Small intestine (tissue), 7 donors: ENCODE data around the gene BCL6B. TPM values are rescaled to one million over a fixed set of nuclear protein-coding genes. Genes with fewer than 3 reads are reported as not detected.

Experiments used
- DNase-seq, 2 donors: peaks; one replicate each; pipeline versions ENCODE4 v3.0.0 to v3.0.0-alpha.2; 2013
- FAIRE-seq: peaks from 2 replicates; lab custom pipeline; 2012; peaks lifted over from hg19 to GRCh38; lab: Jason Lieb, UNC
- H3K27ac ChIP-seq, 3 donors: one replicate each; pipeline ENCODE4 v1.5.1; 2013; ENCODE audit warnings: low read length in 2 of 3, mild to moderate bottlenecking in 2 of 3, control low read depth in 1 of 3, inconsistent platforms in 1 of 3, low read depth in 1 of 3, moderate library complexity in 1 of 3
- H3K27me3 ChIP-seq, 3 donors: one replicate each; pipeline ENCODE4 v1.6.1; 2013; ENCODE audit warnings: low read length in 3 of 3, inconsistent platforms in 1 of 3; ENCODE audit not compliant: control insufficient read depth in 3 of 3, insufficient read depth in 3 of 3
- H3K36me3 ChIP-seq, 3 donors: one replicate each; pipeline ENCODE4 v1.6.1; 2013; ENCODE audit warnings: low read length in 3 of 3, inconsistent platforms in 1 of 3, low read depth in 1 of 3, mild to moderate bottlenecking in 1 of 3, moderate library complexity in 1 of 3; ENCODE audit not compliant: control insufficient read depth in 3 of 3, insufficient read depth in 2 of 3
- H3K4me1 ChIP-seq, 3 donors: one replicate each; pipeline ENCODE4 v1.6.1; 2013; ENCODE audit warnings: low read length in 2 of 3, inconsistent platforms in 1 of 3, low read depth in 1 of 3, mild to moderate bottlenecking in 1 of 3, moderate library complexity in 1 of 3; ENCODE audit not compliant: control insufficient read depth in 3 of 3, insufficient read depth in 2 of 3
- H3K4me3 ChIP-seq, 3 donors: one replicate each; pipeline ENCODE4 v1.5.1; 2013; ENCODE audit warnings: low read length in 3 of 3, control low read depth in 1 of 3, inconsistent platforms in 1 of 3, low read depth in 1 of 3, mild to moderate bottlenecking in 1 of 3, moderate library complexity in 1 of 3
- H3K9me3 ChIP-seq, 2 donors: one replicate each; pipeline ENCODE4 v1.6.1; 2013; ENCODE audit warnings: low read depth in 1 of 2, low read length in 1 of 2; ENCODE audit not compliant: control insufficient read depth in 2 of 2, insufficient read depth in 1 of 2
- WGBS, 3 donors: extraction: QIAGEN DNeasy Blood & Tissue Kit; methylation state at CpG; one replicate each; pipeline ENCODE4 v1.1.7; 2013; 5-methylcytosine and 5-hydroxymethylcytosine counted together
- polyA plus RNA-seq, 4 donors: library from polyadenylated mRNA; stranded (reverse) in 3 of 4; unstranded in 1 of 4; fragments of 200-250 nt in 3 of 4; fragments of 120-200 nt in 1 of 4; gene quantifications; one replicate each; pipeline versions ENCODE4 v1.2.1 to v1.2.3, GENCODE V29; 2013
- donor health status: healthy with polysubstance abuse.
- donor health status: control.
- donor health status: control.
- donor health status: Bipolar disorder and iron deficiency.
- donor health status: healthy.

BCL6B gene
- polyA plus RNA-seq, 4 donors = 0.45 to 8.7 (median 4.2) TPM

DNA sequence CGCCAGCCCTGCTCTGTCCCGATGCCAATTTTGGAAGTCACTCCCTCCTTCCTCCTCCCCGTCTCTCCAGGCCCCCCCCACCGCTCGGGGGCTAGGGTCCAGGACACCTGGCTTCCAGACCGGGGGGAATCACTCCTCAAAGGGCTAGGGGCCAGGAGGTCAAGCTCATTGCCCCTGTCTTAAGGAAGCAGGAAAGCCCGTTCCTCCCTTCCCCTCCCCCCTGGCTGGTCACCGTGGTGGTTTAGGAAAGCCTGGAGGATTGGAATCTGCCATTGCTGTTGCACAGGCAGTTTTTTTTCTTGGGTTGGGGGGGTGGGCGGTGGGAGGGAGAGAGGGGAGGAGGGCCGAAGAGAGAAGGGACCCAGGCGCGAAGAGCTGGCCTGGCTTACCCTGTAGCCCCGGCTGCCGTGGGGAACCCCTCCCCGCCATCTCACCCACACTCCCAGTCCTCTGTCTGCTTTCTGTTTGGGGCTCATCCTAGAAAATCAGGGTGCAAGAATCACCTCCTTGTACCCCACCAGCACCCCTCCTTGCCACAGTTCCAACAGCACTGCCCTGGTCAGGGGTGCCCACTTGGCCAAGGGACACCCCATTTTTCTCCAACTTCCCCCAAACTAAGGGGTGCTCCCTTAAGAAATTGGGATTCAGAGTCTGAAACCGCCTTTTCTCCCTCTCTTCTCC lies 2.9 kb upstream of the BCL6B start:
- Histone ChIP-seq H3K27ac (peak overlapping the region in 1 of 3 donors; percentile 75), H3K4me1 (peaks cover 0 to 18% (median 3%) of the 10 kb centered on the region in 3 donors), H3K4me3 (peak overlapping the region in 1 of 3 donors; percentile 27), H3K9me3 (peaks cover 0 to 6% of the 10 kb centered on the region in 2 donors), H3K36me3 (peaks cover 0 to 15% (median 0%) of the 10 kb centered on the region in 3 donors), H3K27me3 (peaks cover 0 to 32% (median 0%) of the 10 kb centered on the region in 3 donors)
- FAIRE-seq (no peak), DNase-seq (peak in 1 of 2 donors; percentile 52)
- 27 to 38% (median 30%) methylated on average over 10 to 16 of the region's 16 CpGs for WGBS, 3 donors

DNA sequence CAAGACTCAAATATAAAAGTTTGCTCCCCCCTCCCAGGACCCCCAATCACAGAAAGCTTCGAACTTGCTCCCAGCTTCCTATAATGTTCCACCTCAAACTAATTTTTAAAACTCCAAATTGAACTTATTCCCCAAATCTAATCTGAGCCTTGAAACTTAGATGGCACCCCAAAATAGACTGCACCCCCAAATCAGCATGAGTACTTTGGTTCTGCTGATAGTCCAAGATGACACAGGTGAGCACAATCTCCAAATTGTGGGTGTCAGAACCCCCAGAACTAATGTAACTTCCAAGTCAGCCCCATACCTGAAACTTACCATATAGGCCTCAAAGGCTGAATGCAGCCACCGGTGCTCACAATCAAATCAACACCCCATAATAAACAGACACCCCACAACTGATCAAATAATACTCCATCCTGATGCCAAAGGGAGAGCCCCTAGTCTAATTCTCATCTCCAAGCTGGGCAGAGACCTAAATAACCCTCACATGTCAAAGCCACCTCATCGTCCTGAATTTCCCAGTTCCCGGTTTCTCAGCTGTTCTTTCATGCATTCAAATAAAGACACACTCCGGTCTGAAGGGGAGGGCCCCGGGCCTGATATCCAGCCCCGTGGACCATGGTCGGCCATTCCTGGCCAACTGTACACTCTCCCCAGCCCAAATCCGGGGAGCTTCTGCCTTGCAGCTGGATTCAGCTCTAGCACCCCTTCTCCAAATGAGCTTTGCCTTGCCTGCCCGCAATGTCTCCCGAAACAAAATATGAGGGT lies 1.8 kb upstream of the BCL6B start:
- FAIRE-seq (no peak), DNase-seq (no peak)
- Histone ChIP-seq H3K9me3 (peaks cover 0 to 6% of the 10 kb centered on the region in 2 donors), H3K27ac (peak overlapping the region in 2 of 3 donors; percentile 42 to 91), H3K36me3 (peaks cover 0 to 15% (median 0%) of the 10 kb centered on the region in 3 donors), H3K27me3 (peaks cover 0 to 32% (median 0%) of the 10 kb centered on the region in 3 donors), H3K4me3 (no peak overlapping the region), H3K4me1 (peaks cover 0 to 11% (median 3%) of the 10 kb centered on the region in 3 donors)
- 66 to 68% (median 67%) methylated on average over 11 of the region's 11 CpGs for WGBS, 3 donors

GRCh38 chr17:7021993-7022778 lies 664 bp upstream of the BCL6B start:
- WGBS, 3 donors = 1 to 4% (median 2%) methylated on average over 50 to 53 of the region's 53 CpGs
- Histone ChIP-seq H3K9me3 (peaks cover 0 to 6% of the 10 kb centered on the region in 2 donors), H3K4me1 (peaks cover 0 to 11% (median 3%) of the 10 kb centered on the region in 3 donors), H3K27me3 (peaks cover 0 to 32% (median 0%) of the 10 kb centered on the region in 3 donors), H3K27ac (peak overlapping the region in 2 of 3 donors; percentile 53 to 91), H3K36me3 (peaks cover 0 to 6% (median 0%) of the 10 kb centered on the region in 3 donors), H3K4me3 (peak overlapping the region in 2 of 3 donors; percentile 4 to 16)
- FAIRE-seq (no peak), DNase-seq (peak; percentile 72 to 85)

- Histone ChIP-seq H3K36me3 (no peaks in the 10 kb centered on the region), H3K4me1 (peaks cover 0 to 11% (median 3%) of the 10 kb centered on the region in 3 donors), H3K27me3 (peaks cover 0 to 32% (median 0%) of the 10 kb centered on the region in 3 donors), H3K27ac (peak overlapping the region in 2 of 3 donors; percentile 36 to 91), H3K9me3 (peaks cover 0 to 6% of the 10 kb centered on the region in 2 donors), H3K4me3 (peak overlapping the region in 2 of 3 donors; percentile 30 to 44)
- FAIRE-seq (no peak), DNase-seq (peak; percentile 93 to 96)
- 32 to 33% (median 32%) methylated on average over 51 of the region's 51 CpGs for WGBS, 3 donors
Measured at GRCh38 chr17:7023576-7024401, 939 bp downstream of the BCL6B start.

DNA sequence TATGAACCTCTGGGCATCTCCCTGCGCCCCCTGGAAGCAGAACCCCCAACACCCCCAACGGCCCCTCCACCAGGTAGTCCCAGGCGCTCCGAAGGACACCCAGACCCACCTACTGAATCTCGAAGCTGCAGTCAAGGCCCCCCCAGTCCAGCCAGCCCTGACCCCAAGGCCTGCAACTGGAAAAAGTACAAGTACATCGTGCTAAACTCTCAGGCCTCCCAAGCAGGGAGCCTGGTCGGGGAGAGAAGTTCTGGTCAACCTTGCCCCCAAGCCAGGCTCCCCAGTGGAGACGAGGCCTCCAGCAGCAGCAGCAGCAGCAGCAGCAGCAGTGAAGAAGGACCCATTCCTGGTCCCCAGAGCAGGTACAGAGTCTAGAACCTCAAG lies 1.5 kb downstream of the BCL6B start:
- H3K27ac ChIP-seq = no peak overlapping the region
- H3K4me1 ChIP-seq = peaks cover 0 to 11% (median 3%) of the 10 kb centered on the region in 3 donors
- peaks cover 0 to 6% of the 10 kb centered on the region in 2 donors for H3K9me3 ChIP-seq
- FAIRE-seq = no peak
- 80 to 81% (median 81%) methylated on average over 8 of the region's 8 CpGs for WGBS, 3 donors
- peaks cover 0 to 32% (median 0%) of the 10 kb centered on the region in 3 donors for H3K27me3 ChIP-seq
- no peaks in the 10 kb centered on the region for H3K36me3 ChIP-seq
- no peak for DNase-seq
- peak overlapping the region in 1 of 3 donors; percentile 11 for H3K4me3 ChIP-seq

DNA sequence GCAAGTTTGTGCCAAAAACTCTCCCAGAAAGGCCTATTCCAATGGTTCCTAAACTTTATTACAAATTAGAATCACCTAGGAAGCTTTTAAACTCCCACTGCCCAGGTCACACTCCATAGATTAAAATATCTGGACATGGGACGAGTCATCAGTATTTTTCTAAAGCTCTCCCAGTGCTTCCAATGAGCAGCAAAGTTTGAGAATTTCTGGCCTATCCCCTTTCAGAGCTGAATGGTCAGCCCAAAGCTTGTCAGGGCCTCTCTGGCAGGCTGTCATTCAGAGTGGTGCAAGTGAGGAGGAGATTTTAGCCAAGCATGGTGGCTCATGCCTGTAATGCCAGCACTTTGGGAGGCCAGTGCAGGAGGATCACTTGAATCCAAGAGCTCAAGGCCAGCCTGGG lies 2.4 kb downstream of the BCL6B start:
- H3K27ac ChIP-seq = no peak overlapping the region
- peaks cover 0 to 32% (median 0%) of the 10 kb centered on the region in 3 donors for H3K27me3 ChIP-seq
- H3K4me3 ChIP-seq = no peak overlapping the region
- peaks cover 0 to 6% of the 10 kb centered on the region in 2 donors for H3K9me3 ChIP-seq
- no peaks in the 10 kb centered on the region for H3K36me3 ChIP-seq
- peaks cover 0 to 11% (median 3%) of the 10 kb centered on the region in 3 donors for H3K4me1 ChIP-seq
- FAIRE-seq = no peak
- DNase-seq = no peak
- 88 to 95% (median 90%) methylated on average over 1 of the region's 1 CpG for WGBS, 3 donors

- DNase-seq = no peak
- WGBS, 3 donors = 88 to 93% (median 91%) methylated on average over 29 of the region's 29 CpGs
- Histone ChIP-seq H3K9me3 (peaks cover 0 to 6% of the 10 kb centered on the region in 2 donors), H3K36me3 (no peaks in the 10 kb centered on the region), H3K27me3 (peaks cover 0 to 26% (median 0%) of the 10 kb centered on the region in 3 donors), H3K4me1 (peaks cover 0 to 11% (median 3%) of the 10 kb centered on the region in 3 donors), H3K27ac (no peak overlapping the region), H3K4me3 (no peak overlapping the region)
- no peak for FAIRE-seq
Measured at GRCh38 chr17:7026471-7027115, 3.7 kb downstream of the BCL6B start.
